OCI-LY7 (cell line): ENCODE measurements around the gene RNGTT. TPM values are rescaled to one million over a fixed set of nuclear protein-coding genes. Genes with fewer than 3 reads are reported as not detected.

Experiments
- BruUV-seq: library from RNA; stranded (reverse); fragments of 400-500 nt; replicated peaks from 2 replicates; lab custom pipeline; 2021; lab: Mats Ljungman, UMichigan
- CTCF ChIA-PET: fragments of 300-600 bp; sonication (Branson Sonifier 250); formaldehyde crosslinking; loops from one replicate; lab custom pipeline; 2022; ENCODE audit warnings: antibody characterized with exemption; ENCODE audit not compliant: unreplicated experiment; lab: Charles Lee
- POLR2A ChIA-PET: fragments of 300-600 bp; sonication (Branson Sonifier 250); formaldehyde crosslinking; loops from one replicate; lab custom pipeline; 2022; ENCODE audit warnings: antibody characterized with exemption; lab: Charles Lee
- DNase-seq: peaks from one replicate; pipeline ENCODE4 v3.0.0-alpha.2; 2015; ENCODE audit warnings: low spot score
- H2AFZ ChIP-seq: fragments of 200-600 bp; sonication (generic), shearing (Covaris generic); 2 replicates; pipeline ENCODE4 v1.6.1; 2014; ENCODE audit warnings: mild to moderate bottlenecking, antibody characterized with exemption, low read length, moderate library complexity
- H3K27ac ChIP-seq: fragments of 200-600 bp; sonication (generic); 2 replicates; pipeline ENCODE4 v1.5.1; 2014; ENCODE audit warnings: mixed run types, low read depth, mild to moderate bottlenecking, moderate library complexity, low read length, inconsistent platforms; ENCODE audit not compliant: poor library complexity, severe bottlenecking
- H3K36me3 ChIP-seq: fragments of 200-600 bp; sonication (generic); 2 replicates; pipeline ENCODE4 v1.6.1; 2014; ENCODE audit warnings: mild to moderate bottlenecking, antibody characterized with exemption, low read length, moderate library complexity, mixed read lengths; ENCODE audit not compliant: insufficient read depth
- H3K4me1 ChIP-seq: fragments of 200-600 bp; sonication (generic); 2 replicates; pipeline ENCODE4 v1.5.1; 2014; ENCODE audit warnings: mild to moderate bottlenecking, low read length; ENCODE audit not compliant: insufficient read depth, poor library complexity, severe bottlenecking
- H3K4me2 ChIP-seq: fragments of 200-600 bp; sonication (generic); 2 replicates; pipeline ENCODE4 v1.6.1; 2014; ENCODE audit warnings: mild to moderate bottlenecking, low read length
- H3K4me3 ChIP-seq: fragments of 200-600 bp; sonication (generic); 2 replicates; pipeline ENCODE4 v1.5.1; 2014; ENCODE audit warnings: mild to moderate bottlenecking, low read depth, low read length; ENCODE audit not compliant: poor library complexity, severe bottlenecking
- H3K79me2 ChIP-seq: fragments of 200-600 bp; sonication (generic); 2 replicates; pipeline ENCODE4 v1.6.1; 2016; ENCODE audit warnings: low read depth, mild to moderate bottlenecking, low read length, moderate library complexity, mixed read lengths; ENCODE audit not compliant: insufficient read depth
- H3K9me2 ChIP-seq: fragments of 200-600 bp; sonication (generic); 2 replicates; pipeline ENCODE4 v1.6.1; 2016; ENCODE audit warnings: mild to moderate bottlenecking, low read length, mixed read lengths; ENCODE audit not compliant: insufficient read depth
- H3K9me3 ChIP-seq: fragments of 200-600 bp; sonication (generic); 2 replicates; pipeline ENCODE4 v1.6.1; 2014; ENCODE audit warnings: mild to moderate bottlenecking, mixed run types, low read length, mixed read lengths
- H4K20me1 ChIP-seq: fragments of 200-600 bp; sonication (generic); 2 replicates; pipeline ENCODE4 v1.6.1; 2014; ENCODE audit warnings: mild to moderate bottlenecking, antibody characterized with exemption, low read length, moderate library complexity, mixed read lengths; ENCODE audit not compliant: insufficient read depth
- EZH2phosphoT487 ChIP-seq: fragments of 200-600 bp; sonication (generic); IDR thresholded peaks from 2 replicates; pipeline ENCODE4 v1.6.1; 2018; ENCODE audit warnings: low read depth, borderline replicate concordance, mild to moderate bottlenecking, mixed run types, antibody characterized with exemption, low read length, moderate library complexity, mixed read lengths
- intact Hi-C: fragments of 100-400 bp; cut with micrococcal nuclease; formaldehyde crosslinking; loops from one replicate; pipeline ENCODE4 v1.10.0; 2022; ENCODE audit not compliant: unreplicated experiment
- total RNA-seq, 2 experiments: library from RNA; depleted of rRNA in 1 of 2; stranded (reverse); fragments of >200 nt in 1 of 2; shearing (Covaris generic) in 1 of 2; gene quantifications; 2 replicates each; pipeline ENCODE4 v1.2.3, GENCODE V29; 2014 to 2022
- TF ChIP-seq, protein P1 (sequence below): fragments of 200-600 bp; sonication (generic); conservative IDR thresholded peaks from 2 replicates; pipeline ENCODE4 v1.5.1; 2014; ENCODE audit warnings: mild to moderate bottlenecking, antibody characterized with exemption, low read length, moderate library complexity, mixed read lengths

The RNGTT gene
- total RNA-seq, 2 experiments from 2014 or later, result 38.2 to 41.7 TPM

DNA sequence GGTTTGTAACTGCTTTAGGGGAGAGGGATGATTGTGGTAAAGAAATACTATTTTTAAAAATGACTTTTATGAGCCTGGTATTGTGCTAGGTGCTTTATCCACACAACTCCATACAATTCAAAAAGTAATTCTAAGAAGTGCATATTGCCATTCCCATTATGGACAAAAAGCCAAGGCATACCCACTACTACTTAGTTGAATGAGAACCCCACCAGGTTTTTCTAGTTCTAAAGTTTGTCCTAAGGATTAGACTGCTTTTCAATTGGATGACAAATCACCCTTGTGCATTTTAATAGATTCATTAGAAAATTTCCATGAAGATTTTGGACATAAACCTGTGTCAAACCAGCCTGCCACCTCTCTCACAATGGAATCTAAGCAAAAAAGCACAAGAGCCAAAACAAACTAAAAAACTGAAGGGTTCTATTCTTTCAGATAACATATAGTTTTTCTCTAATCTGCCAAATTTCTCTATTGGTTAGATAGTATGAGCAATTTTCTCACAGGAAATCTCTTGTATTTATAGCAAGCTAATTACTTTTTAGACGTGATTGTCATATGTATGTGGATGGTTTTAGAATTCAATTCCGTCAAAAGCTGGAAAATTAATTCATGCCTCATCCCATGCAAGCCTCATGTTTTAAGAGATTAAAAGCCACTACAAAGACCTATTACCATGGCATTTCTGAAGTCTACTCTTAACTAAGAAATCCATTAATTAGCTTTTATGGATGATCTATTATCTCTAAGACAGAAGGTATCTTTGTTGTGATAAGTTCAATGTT lies 325.5 kb downstream of the RNGTT start:
- H3K4me1 ChIP-seq, result peaks cover 64% of the 10 kb centered on the region
- H3K9me3 ChIP-seq, result peaks cover 6% of the 10 kb centered on the region; the same call in 1 of the 2 replicates
- H3K27ac ChIP-seq, result no peak overlapping the region
- no peak overlapping the region for H3K4me3 ChIP-seq
- H3K4me2 ChIP-seq, result no peak overlapping the region
- H3K79me2 ChIP-seq, result no peaks in the 10 kb centered on the region
- H3K36me3 ChIP-seq, result peaks cover 4% of the 10 kb centered on the region; the same call in 1 of the 2 replicates
- ChIA-PET POLR2A (interaction anchor here (0.7 to 1.4 kb wide), 6 partner anchors 8 to 697 kb away, joined by 3 to 5 read pairs (median 3); no protein-coding TSS in a partner anchor), CTCF (no interaction called here)
- intact Hi-C loops, result no loop called here
- peak overlapping the region; percentile 11; the same call in 1 of the 2 replicates for H2AFZ ChIP-seq
- BruUV-seq, result no TSS peak
- H4K20me1 ChIP-seq, result no peaks in the 10 kb centered on the region
- H3K9me2 ChIP-seq, result no peaks in the 10 kb centered on the region
- no peak for DNase-seq
- TF ChIP-seq, protein P1, sequence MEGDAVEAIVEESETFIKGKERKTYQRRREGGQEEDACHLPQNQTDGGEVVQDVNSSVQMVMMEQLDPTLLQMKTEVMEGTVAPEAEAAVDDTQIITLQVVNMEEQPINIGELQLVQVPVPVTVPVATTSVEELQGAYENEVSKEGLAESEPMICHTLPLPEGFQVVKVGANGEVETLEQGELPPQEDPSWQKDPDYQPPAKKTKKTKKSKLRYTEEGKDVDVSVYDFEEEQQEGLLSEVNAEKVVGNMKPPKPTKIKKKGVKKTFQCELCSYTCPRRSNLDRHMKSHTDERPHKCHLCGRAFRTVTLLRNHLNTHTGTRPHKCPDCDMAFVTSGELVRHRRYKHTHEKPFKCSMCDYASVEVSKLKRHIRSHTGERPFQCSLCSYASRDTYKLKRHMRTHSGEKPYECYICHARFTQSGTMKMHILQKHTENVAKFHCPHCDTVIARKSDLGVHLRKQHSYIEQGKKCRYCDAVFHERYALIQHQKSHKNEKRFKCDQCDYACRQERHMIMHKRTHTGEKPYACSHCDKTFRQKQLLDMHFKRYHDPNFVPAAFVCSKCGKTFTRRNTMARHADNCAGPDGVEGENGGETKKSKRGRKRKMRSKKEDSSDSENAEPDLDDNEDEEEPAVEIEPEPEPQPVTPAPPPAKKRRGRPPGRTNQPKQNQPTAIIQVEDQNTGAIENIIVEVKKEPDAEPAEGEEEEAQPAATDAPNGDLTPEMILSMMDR, result no peak

GRCh38 chr6:88636871-88637270 lies 326.5 kb downstream of the RNGTT start:
- peaks cover 67% of the 10 kb centered on the region for H3K4me1 ChIP-seq
- no peaks in the 10 kb centered on the region for H3K79me2 ChIP-seq
- H3K9me3 ChIP-seq, result 0 out of 2 replicates have a peak, but pooled peaks cover 6% of the 10 kb centered on the region
- H3K4me2 ChIP-seq, result no peak overlapping the region
- peaks cover 7% of the 10 kb centered on the region; the same call in 1 of the 2 replicates for H3K36me3 ChIP-seq
- no peak overlapping the region for H3K4me3 ChIP-seq
- H4K20me1 ChIP-seq, result no peaks in the 10 kb centered on the region
- no peak overlapping the region for H2AFZ ChIP-seq
- POLR2A ChIA-PET, result no interaction called here
- H3K9me2 ChIP-seq, result no peaks in the 10 kb centered on the region
- intact Hi-C loops, result no loop called here
- no TSS peak for BruUV-seq
- CTCF ChIA-PET, result no interaction called here
- H3K27ac ChIP-seq, result no peak overlapping the region
- no peak for DNase-seq
- TF ChIP-seq, protein P1, result no peak
- no peak for TF ChIP-seq EZH2phosphoT487

DNA sequence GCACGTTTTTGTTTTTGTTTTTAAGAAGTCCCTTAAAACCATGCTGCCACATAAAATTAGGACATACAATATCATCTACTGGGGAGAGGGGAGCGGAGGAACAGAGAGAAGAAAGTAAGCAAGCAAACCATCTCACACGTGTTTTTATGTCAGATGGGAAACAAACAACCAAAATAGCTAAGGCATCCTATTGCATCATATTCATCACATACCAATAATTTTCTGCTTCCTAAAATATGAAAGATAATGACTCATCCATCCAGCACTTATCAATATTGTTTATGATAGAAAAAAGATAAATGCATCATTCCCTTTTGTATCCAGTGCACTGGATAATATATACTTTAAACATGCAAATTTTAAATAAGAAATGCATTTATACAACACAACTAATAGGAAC lies 329.6 kb downstream of the RNGTT start:
- intact Hi-C loops, result loop anchor here (5.0 kb wide), 1 partner anchor 129 kb away; no protein-coding TSS in a partner anchor
- Histone ChIP-seq H4K20me1 (no peaks in the 10 kb centered on the region), H3K4me1 (peaks cover 67% of the 10 kb centered on the region), H3K9me3 (0 out of 2 replicates have a peak, but pooled peaks cover 6% of the 10 kb centered on the region), H3K4me3 (no peak overlapping the region), H3K9me2 (no peaks in the 10 kb centered on the region), H2AFZ (no peak overlapping the region), H3K36me3 (peaks cover 7% of the 10 kb centered on the region; the same call in 1 of the 2 replicates), H3K4me2 (no peak overlapping the region; the same call in 1 of the 2 replicates), H3K79me2 (no peaks in the 10 kb centered on the region), H3K27ac (no peak overlapping the region)
- no peak for DNase-seq
- POLR2A ChIA-PET, result interaction anchor here (0.5 to 1.6 kb wide), 5 partner anchors 8 to 73 kb away, joined by 3 to 9 read pairs (median 4); no protein-coding TSS in a partner anchor
- TF ChIP-seq, protein P1, result no peak
- no peak for TF ChIP-seq EZH2phosphoT487
- CTCF ChIA-PET, result no interaction called here
- BruUV-seq, result no TSS peak
